Liver (tissue), 9 donors: ENCODE results near the gene GNB1L. TPM values are rescaled to one million over a fixed set of nuclear protein-coding genes. Genes with fewer than 3 reads are reported as not detected.

Experiments
- DNase-seq: peaks from one replicate; pipeline ENCODE4 v3.0.0-alpha.2; 2017; ENCODE audit warnings: low spot score
- H3K27ac ChIP-seq, 2 donors: one replicate each; pipeline ENCODE4 v1.7.0; 2013; ENCODE audit warnings: inconsistent platforms in 2 of 2, low read length in 2 of 2, control low read depth in 1 of 2, low read depth in 1 of 2, mild to moderate bottlenecking in 1 of 2
- H3K27me3 ChIP-seq, 4 donors: one replicate each; pipeline versions ENCODE4 v1.6.1 to v1.7.0; 2013; ENCODE audit warnings: low read length in 3 of 4, inconsistent platforms in 1 of 4, mild to moderate bottlenecking in 1 of 4, moderate library complexity in 1 of 4; ENCODE audit not compliant: control insufficient read depth in 4 of 4, insufficient read depth in 4 of 4
- H3K36me3 ChIP-seq, 4 donors: one replicate each; pipeline versions ENCODE4 v1.6.1 to v1.7.0; 2013; ENCODE audit warnings: low read length in 3 of 4, mild to moderate bottlenecking in 3 of 4, low read depth in 1 of 4, moderate library complexity in 1 of 4; ENCODE audit not compliant: control insufficient read depth in 4 of 4, insufficient read depth in 3 of 4
- H3K4me1 ChIP-seq, 4 donors: one replicate each; pipeline versions ENCODE4 v1.6.1 to v1.7.0; 2013; ENCODE audit warnings: low read length in 3 of 4, mild to moderate bottlenecking in 3 of 4, moderate library complexity in 1 of 4; ENCODE audit not compliant: control insufficient read depth in 4 of 4, insufficient read depth in 4 of 4
- H3K4me3 ChIP-seq, 3 donors: one replicate each; pipeline versions ENCODE4 v1.6.1 to v1.7.0; 2013; ENCODE audit warnings: low read length in 3 of 3, control low read depth in 1 of 3, low read depth in 1 of 3, mild to moderate bottlenecking in 1 of 3
- H3K9ac ChIP-seq, 2 donors: one replicate each; pipeline ENCODE4 v1.7.0; 2013; ENCODE audit warnings: low read length in 2 of 2, mild to moderate bottlenecking in 2 of 2, moderate library complexity in 2 of 2, control low read depth in 1 of 2, low read depth in 1 of 2
- H3K9me3 ChIP-seq, 4 donors: one replicate each; pipeline versions ENCODE4 v1.6.1 to v1.7.0; 2013; ENCODE audit warnings: low read length in 3 of 4; ENCODE audit not compliant: control insufficient read depth in 4 of 4
- FOXA1 ChIP-seq: IDR thresholded peaks from 2 replicates; pipeline ENCODE4 v1.6.1; 2016; ENCODE audit warnings: antibody characterized with exemption
- FOXA2 ChIP-seq: IDR thresholded peaks from 2 replicates; pipeline ENCODE4 v1.6.1; 2016; ENCODE audit warnings: antibody characterized with exemption
- HNF4A ChIP-seq, 2 donors: conservative IDR thresholded peaks; 2 replicates each; pipeline ENCODE4 v1.6.1; 2016; ENCODE audit warnings: antibody characterized with exemption in 2 of 2, mild to moderate bottlenecking in 2 of 2
- HNF4G ChIP-seq: IDR thresholded peaks from 2 replicates; pipeline ENCODE4 v1.6.1; 2016; ENCODE audit warnings: antibody characterized with exemption
- JUND ChIP-seq, 2 donors: IDR thresholded peaks; 2 replicates each; pipeline ENCODE4 v1.6.1; 2016; ENCODE audit warnings: antibody characterized with exemption in 2 of 2
- NR2F2 ChIP-seq: IDR thresholded peaks from 2 replicates; pipeline ENCODE4 v1.6.1; 2016; ENCODE audit warnings: antibody characterized with exemption
- RAD21 ChIP-seq, 2 donors: IDR thresholded peaks; 2 replicates each; pipeline ENCODE4 v1.6.1; 2016; ENCODE audit warnings: antibody characterized with exemption in 2 of 2, mild to moderate bottlenecking in 2 of 2
- SP1 ChIP-seq: IDR thresholded peaks from 2 replicates; pipeline ENCODE4 v1.6.1; 2018; ENCODE audit warnings: antibody characterized with exemption, mild to moderate bottlenecking
- TAF1 ChIP-seq: conservative IDR thresholded peaks from 2 replicates; pipeline ENCODE4 v1.6.1; 2016; ENCODE audit warnings: antibody characterized with exemption, mild to moderate bottlenecking
- WGBS: extraction: QIAGEN DNeasy Blood & Tissue Kit; methylation state at CpG from one replicate; pipeline ENCODE4 v1.1.7; 2013; 5-methylcytosine and 5-hydroxymethylcytosine counted together
- polyA plus RNA-seq, 2 donors: library from polyadenylated mRNA; stranded (reverse) in 1 of 2; unstranded in 1 of 2; fragments of 200-250 nt in 1 of 2; fragments of >200 nt in 1 of 2; fragmentation: Nextera tagmentation in 1 of 2; extraction: Ambion mirVana in 1 of 2; gene quantifications; one replicate each; pipeline versions ENCODE4 v1.2.1 to v1.2.3, GENCODE V29; 2013 to 2015
- total RNA-seq, 2 donors: library from RNA; depleted of rRNA; stranded (reverse); fragments of >200 nt; gene quantifications; one replicate each; pipeline ENCODE4 v1.2.3, GENCODE V29; 2014
- TF ChIP-seq, protein P1 (sequence below): IDR thresholded peaks from 2 replicates; pipeline ENCODE4 v1.6.1; 2016; ENCODE audit warnings: antibody characterized with exemption
- TF ChIP-seq, protein P2 (sequence below): fragments of 150-350 bp; IDR thresholded peaks from 2 replicates; pipeline ENCODE4 v1.5.1; 2017; ENCODE audit warnings: improper control_type of control experiment, low read depth, low read length; ENCODE audit not compliant: missing input control
- TF ChIP-seq, protein P3 (sequence below): IDR thresholded peaks from 2 replicates; pipeline ENCODE4 v1.6.1; 2016; ENCODE audit warnings: antibody characterized with exemption
- TF ChIP-seq, protein P4 (sequence below): IDR thresholded peaks from 2 replicates; pipeline ENCODE4 v1.6.1; 2016; ENCODE audit warnings: antibody characterized with exemption
- TF ChIP-seq, protein P5 (sequence below): IDR thresholded peaks from 2 replicates; pipeline ENCODE4 v1.6.1; 2016; ENCODE audit warnings: antibody characterized with exemption, mild to moderate bottlenecking
- donor health status: healthy.
- donor health status: healthy.
- donor health status: healthy.
- donor health status: healthy.
- donor health status: healthy.

GNB1L gene
- total and polyA plus RNA-seq, 4 donors: 1.5 to 3.6 (median 1.9) TPM

DNA sequence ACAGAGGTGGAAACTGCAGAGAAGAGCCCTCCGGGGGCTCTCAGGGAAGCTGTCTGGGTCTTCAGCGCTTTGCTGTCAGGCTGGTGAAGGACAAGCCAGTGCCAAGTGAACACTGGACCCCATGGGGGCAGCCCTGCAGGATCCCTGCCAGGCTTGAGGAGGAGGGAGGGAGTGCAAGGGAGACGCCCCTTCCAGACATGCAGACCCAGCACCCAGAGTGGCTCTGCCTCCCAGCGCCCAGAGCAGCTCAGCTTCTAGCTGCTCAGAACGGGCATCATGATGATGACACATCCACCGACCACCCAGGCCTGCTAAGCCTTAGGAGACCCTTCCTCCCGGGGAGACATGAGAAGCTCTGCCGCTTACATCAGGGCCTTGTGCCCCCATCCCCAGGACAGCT, 54.4 kb downstream of the GNB1L start:
- Histone ChIP-seq H3K4me1 (no peaks in the 10 kb centered on the region), H3K27me3 (no peaks in the 10 kb centered on the region), H3K4me3 (no peak overlapping the region), H3K27ac (no peak overlapping the region), H3K9ac (no peak overlapping the region), H3K36me3 (peaks cover 0 to 2% (median 0%) of the 10 kb centered on the region in 4 donors), H3K9me3 (no peaks in the 10 kb centered on the region)
- no peak for TF ChIP-seq SP1
- DNase-seq: no peak
- 95% methylated on average over 8 of the region's 8 CpGs for whole genome bisulfite sequencing

DNA sequence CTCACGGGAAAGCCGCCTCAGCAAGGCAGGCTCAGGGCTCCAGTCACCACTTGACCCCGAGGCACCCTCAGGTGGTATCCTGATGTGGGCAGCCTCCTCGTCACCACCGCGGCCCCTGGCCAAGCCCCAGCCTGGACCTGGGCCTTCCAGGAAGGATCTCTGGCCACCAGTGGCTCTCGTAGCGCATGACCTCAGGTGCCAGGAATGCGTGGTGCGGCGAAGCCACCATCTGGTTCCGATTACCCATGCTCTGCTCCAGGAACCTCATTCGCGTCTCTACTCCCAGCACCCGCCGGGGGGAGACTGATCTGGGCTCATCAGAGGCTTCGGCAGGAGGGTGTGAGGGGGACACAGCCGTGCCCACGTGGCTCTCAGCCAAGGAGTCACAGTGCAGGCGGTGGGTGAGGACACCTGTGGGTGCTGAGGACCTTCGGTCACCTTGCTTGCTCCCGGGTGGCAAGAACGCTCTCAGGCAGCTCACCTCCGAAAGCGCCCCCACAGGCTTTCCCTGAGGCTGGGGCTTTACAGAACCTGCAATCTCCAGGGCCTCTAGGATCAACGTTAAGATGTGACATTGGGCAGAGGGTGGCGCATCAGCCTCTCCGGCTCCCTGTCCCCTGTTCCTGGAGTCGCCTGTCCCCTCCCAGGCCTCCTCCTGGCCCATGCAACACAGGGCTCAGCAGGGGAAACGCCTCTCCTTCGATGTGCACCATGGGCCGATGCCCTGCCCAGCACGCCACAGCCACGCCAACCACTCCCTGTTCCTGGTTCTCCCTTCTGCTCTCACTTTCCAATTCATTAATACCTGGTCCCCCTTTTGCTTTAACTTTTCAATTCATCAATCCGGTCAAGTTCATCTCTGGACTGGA, 55.1 kb downstream of the GNB1L start:
- TF ChIP-seq, protein P1, sequence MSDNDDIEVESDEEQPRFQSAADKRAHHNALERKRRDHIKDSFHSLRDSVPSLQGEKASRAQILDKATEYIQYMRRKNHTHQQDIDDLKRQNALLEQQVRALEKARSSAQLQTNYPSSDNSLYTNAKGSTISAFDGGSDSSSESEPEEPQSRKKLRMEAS: no peak
- TF ChIP-seq NR2F2 (no peak), HNF4A (conservative IDR thresholded peaks at IDR 0.05) (no peak), FOXA2 (no peak), SP1 (no peak), TAF1 (no peak), FOXA1 (no peak), HNF4G (no peak), RAD21 (IDR thresholded peaks at IDR 0.05) (no peak), JUND (IDR thresholded peaks at IDR 0.05) (no peak)
- TF ChIP-seq, protein P2, sequence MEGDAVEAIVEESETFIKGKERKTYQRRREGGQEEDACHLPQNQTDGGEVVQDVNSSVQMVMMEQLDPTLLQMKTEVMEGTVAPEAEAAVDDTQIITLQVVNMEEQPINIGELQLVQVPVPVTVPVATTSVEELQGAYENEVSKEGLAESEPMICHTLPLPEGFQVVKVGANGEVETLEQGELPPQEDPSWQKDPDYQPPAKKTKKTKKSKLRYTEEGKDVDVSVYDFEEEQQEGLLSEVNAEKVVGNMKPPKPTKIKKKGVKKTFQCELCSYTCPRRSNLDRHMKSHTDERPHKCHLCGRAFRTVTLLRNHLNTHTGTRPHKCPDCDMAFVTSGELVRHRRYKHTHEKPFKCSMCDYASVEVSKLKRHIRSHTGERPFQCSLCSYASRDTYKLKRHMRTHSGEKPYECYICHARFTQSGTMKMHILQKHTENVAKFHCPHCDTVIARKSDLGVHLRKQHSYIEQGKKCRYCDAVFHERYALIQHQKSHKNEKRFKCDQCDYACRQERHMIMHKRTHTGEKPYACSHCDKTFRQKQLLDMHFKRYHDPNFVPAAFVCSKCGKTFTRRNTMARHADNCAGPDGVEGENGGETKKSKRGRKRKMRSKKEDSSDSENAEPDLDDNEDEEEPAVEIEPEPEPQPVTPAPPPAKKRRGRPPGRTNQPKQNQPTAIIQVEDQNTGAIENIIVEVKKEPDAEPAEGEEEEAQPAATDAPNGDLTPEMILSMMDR: no peak
- TF ChIP-seq, protein P3, sequence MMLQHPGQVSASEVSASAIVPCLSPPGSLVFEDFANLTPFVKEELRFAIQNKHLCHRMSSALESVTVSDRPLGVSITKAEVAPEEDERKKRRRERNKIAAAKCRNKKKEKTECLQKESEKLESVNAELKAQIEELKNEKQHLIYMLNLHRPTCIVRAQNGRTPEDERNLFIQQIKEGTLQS: no peak
- TF ChIP-seq, protein P4, sequence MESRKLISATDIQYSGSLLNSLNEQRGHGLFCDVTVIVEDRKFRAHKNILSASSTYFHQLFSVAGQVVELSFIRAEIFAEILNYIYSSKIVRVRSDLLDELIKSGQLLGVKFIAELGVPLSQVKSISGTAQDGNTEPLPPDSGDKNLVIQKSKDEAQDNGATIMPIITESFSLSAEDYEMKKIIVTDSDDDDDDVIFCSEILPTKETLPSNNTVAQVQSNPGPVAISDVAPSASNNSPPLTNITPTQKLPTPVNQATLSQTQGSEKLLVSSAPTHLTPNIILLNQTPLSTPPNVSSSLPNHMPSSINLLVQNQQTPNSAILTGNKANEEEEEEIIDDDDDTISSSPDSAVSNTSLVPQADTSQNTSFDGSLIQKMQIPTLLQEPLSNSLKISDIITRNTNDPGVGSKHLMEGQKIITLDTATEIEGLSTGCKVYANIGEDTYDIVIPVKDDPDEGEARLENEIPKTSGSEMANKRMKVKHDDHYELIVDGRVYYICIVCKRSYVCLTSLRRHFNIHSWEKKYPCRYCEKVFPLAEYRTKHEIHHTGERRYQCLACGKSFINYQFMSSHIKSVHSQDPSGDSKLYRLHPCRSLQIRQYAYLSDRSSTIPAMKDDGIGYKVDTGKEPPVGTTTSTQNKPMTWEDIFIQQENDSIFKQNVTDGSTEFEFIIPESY: no peak
- TF ChIP-seq, protein P5, sequence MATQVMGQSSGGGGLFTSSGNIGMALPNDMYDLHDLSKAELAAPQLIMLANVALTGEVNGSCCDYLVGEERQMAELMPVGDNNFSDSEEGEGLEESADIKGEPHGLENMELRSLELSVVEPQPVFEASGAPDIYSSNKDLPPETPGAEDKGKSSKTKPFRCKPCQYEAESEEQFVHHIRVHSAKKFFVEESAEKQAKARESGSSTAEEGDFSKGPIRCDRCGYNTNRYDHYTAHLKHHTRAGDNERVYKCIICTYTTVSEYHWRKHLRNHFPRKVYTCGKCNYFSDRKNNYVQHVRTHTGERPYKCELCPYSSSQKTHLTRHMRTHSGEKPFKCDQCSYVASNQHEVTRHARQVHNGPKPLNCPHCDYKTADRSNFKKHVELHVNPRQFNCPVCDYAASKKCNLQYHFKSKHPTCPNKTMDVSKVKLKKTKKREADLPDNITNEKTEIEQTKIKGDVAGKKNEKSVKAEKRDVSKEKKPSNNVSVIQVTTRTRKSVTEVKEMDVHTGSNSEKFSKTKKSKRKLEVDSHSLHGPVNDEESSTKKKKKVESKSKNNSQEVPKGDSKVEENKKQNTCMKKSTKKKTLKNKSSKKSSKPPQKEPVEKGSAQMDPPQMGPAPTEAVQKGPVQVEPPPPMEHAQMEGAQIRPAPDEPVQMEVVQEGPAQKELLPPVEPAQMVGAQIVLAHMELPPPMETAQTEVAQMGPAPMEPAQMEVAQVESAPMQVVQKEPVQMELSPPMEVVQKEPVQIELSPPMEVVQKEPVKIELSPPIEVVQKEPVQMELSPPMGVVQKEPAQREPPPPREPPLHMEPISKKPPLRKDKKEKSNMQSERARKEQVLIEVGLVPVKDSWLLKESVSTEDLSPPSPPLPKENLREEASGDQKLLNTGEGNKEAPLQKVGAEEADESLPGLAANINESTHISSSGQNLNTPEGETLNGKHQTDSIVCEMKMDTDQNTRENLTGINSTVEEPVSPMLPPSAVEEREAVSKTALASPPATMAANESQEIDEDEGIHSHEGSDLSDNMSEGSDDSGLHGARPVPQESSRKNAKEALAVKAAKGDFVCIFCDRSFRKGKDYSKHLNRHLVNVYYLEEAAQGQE: no peak
- no peaks in the 10 kb centered on the region for H3K9me3 ChIP-seq
- peaks cover 0 to 2% (median 0%) of the 10 kb centered on the region in 4 donors for H3K36me3 ChIP-seq
- WGBS: 95% methylated on average over 35 of the region's 35 CpGs
- no peaks in the 10 kb centered on the region for H3K27me3 ChIP-seq
- H3K4me1 ChIP-seq: no peaks in the 10 kb centered on the region
- no peak overlapping the region for H3K9ac ChIP-seq
- H3K4me3 ChIP-seq: no peak overlapping the region
- H3K27ac ChIP-seq: no peak overlapping the region
- no peak for DNase-seq
